Colonic mucosa (tissue), 4 donors: ENCODE measurements around the gene LRRC40. TPM values are rescaled to one million over a fixed set of nuclear protein-coding genes. Genes with fewer than 3 reads are reported as not detected.

Experiments used
- DNase-seq: peaks from one replicate; pipeline ENCODE4 v3.0.0-alpha.2; 2020
- H3K27ac ChIP-seq: fragments of 200-600 bp; one replicate; pipeline ENCODE4 v1.8.0; 2021
- H3K27me3 ChIP-seq: fragments of 200-600 bp; one replicate; pipeline ENCODE4 v1.8.0; 2021
- H3K36me3 ChIP-seq: fragments of 200-600 bp; one replicate; pipeline ENCODE4 v1.8.0; 2021
- H3K4me1 ChIP-seq: fragments of 200-600 bp; one replicate; pipeline ENCODE4 v1.8.0; 2021; ENCODE audit warnings: mild to moderate bottlenecking
- H3K4me3 ChIP-seq: fragments of 200-600 bp; one replicate; pipeline ENCODE4 v1.8.0; 2021
- H3K9ac ChIP-seq, 2 donors: one replicate each; pipeline ENCODE4 v1.7.0; 2013; ENCODE audit warnings: control low read depth in 2 of 2, low read depth in 2 of 2, low read length in 2 of 2
- H3K9me3 ChIP-seq: fragments of 200-600 bp; one replicate; pipeline ENCODE4 v1.8.0; 2021
- CTCF ChIP-seq: fragments of 200-600 bp; IDR thresholded peaks from one replicate; pipeline ENCODE4 v1.8.0; 2022; ENCODE audit warnings: antibody characterized with exemption, mild to moderate bottlenecking
- intact Hi-C: fragments of 100-400 bp; cut with DNase I; formaldehyde crosslinking; loops from one replicate; pipeline ENCODE4 v1.14.1; 2022
- total RNA-seq, 2 donors: library from RNA; stranded (reverse); fragmentation: NEBNext Ultra II Directional in 1 of 2; extraction: Animal tissue kit (Norgen Biotek cat#: 25700) in 1 of 2; gene quantifications; one replicate each; pipeline ENCODE4 v1.2.1, GENCODE V29; 2021
- donor health status: healthy.
- donor health status: DM: no; HTN: no; CAD: no.
- donor health status: DM: no; HTN: no; CAD: no.

LRRC40 gene
- total RNA-seq, 2 donors from 2014 or later: 10.2 to 10.7 TPM

- no peaks in the 10 kb centered on the region for H3K9me3 ChIP-seq
- no peaks in the 10 kb centered on the region for H3K27me3 ChIP-seq
- TF ChIP-seq CTCF: no peak
- H3K9ac ChIP-seq: no peak overlapping the region
- no peaks in the 10 kb centered on the region for H3K4me1 ChIP-seq
- no peak overlapping the region for H3K4me3 ChIP-seq
- no peak overlapping the region for H3K27ac ChIP-seq
- intact Hi-C loops: no loop called here
- no peak for DNase-seq
- H3K36me3 ChIP-seq: no peaks in the 10 kb centered on the region
Measured at GRCh38 chr1:70140343-70140742, 65.0 kb downstream of the LRRC40 start.

- intact Hi-C loops: loop anchor here (5.0 to 10.0 kb wide), 3 partner anchors 71 to 373 kb away; partner anchors contain the start of gene LRRC40
- H3K9me3 ChIP-seq: no peaks in the 10 kb centered on the region
- H3K4me3 ChIP-seq: no peak overlapping the region
- H3K27ac ChIP-seq: no peak overlapping the region
- no peak for TF ChIP-seq CTCF
- no peak overlapping the region for H3K9ac ChIP-seq
- DNase-seq: no peak
- no peaks in the 10 kb centered on the region for H3K27me3 ChIP-seq
- no peaks in the 10 kb centered on the region for H3K36me3 ChIP-seq
- peaks cover 4% of the 10 kb centered on the region for H3K4me1 ChIP-seq
Measured at GRCh38 chr1:70134148-70134547, 71.2 kb downstream of the LRRC40 start.

GRCh38 chr1:70117046-70117445, 88.3 kb downstream of the LRRC40 start:
- Histone ChIP-seq H3K4me1 (no peaks in the 10 kb centered on the region), H3K9me3 (no peaks in the 10 kb centered on the region), H3K27ac (no peak overlapping the region), H3K36me3 (no peaks in the 10 kb centered on the region), H3K4me3 (no peak overlapping the region), H3K27me3 (no peaks in the 10 kb centered on the region), H3K9ac (no peak overlapping the region)
- intact Hi-C loops: no loop called here
- TF ChIP-seq CTCF: no peak
- DNase-seq: no peak

GRCh38 chr1:70115315-70115714, 90.1 kb downstream of the LRRC40 start:
- intact Hi-C loops: no loop called here
- no peak for TF ChIP-seq CTCF
- H3K9me3 ChIP-seq: no peaks in the 10 kb centered on the region
- no peak overlapping the region for H3K9ac ChIP-seq
- H3K4me1 ChIP-seq: no peaks in the 10 kb centered on the region
- no peak overlapping the region for H3K27ac ChIP-seq
- no peak overlapping the region for H3K4me3 ChIP-seq
- no peak for DNase-seq
- H3K36me3 ChIP-seq: no peaks in the 10 kb centered on the region
- no peaks in the 10 kb centered on the region for H3K27me3 ChIP-seq

- no peak for DNase-seq
- no peaks in the 10 kb centered on the region for H3K4me1 ChIP-seq
- H3K9ac ChIP-seq: no peak overlapping the region
- no peak for TF ChIP-seq CTCF
- no peaks in the 10 kb centered on the region for H3K9me3 ChIP-seq
- no peak overlapping the region for H3K4me3 ChIP-seq
- intact Hi-C loops: no loop called here
- H3K27me3 ChIP-seq: no peaks in the 10 kb centered on the region
- no peaks in the 10 kb centered on the region for H3K36me3 ChIP-seq
- no peak overlapping the region for H3K27ac ChIP-seq
Measured at GRCh38 chr1:70112838-70113237, 92.5 kb downstream of the LRRC40 start.

- H3K9me3 ChIP-seq: no peaks in the 10 kb centered on the region
- H3K4me1 ChIP-seq: no peaks in the 10 kb centered on the region
- H3K9ac ChIP-seq: no peak overlapping the region
- no peak for DNase-seq
- no peak overlapping the region for H3K27ac ChIP-seq
- no peaks in the 10 kb centered on the region for H3K36me3 ChIP-seq
- H3K27me3 ChIP-seq: no peaks in the 10 kb centered on the region
- no peak for TF ChIP-seq CTCF
- intact Hi-C loops: no loop called here
- no peak overlapping the region for H3K4me3 ChIP-seq
Measured at GRCh38 chr1:70109241-70109640, 96.1 kb downstream of the LRRC40 start.
